Stimulated activated effector memory CD8-positive, alpha-beta T cell treated with anti-CD3 and anti-CD28 coated beads, Interleukin-12 subunit alpha, Interleukin-12 subunit beta, amount 100 ng/mL, for 72 hours (primary cell): ENCODE measurements around the gene GNB1.
"Not testable (repeated sequence)": the region's sequence is repeated elsewhere in the genome, so short reads cannot be mapped to it uniquely, and the experiment has no call there.

Experiments used
- ATAC-seq: fragments of 150-1000 bp; cut with Tn5 transposase; 2 replicates; pipeline ENCODE4 v1.10.0; 2021
- DNase-seq, 2 donors: peaks; one replicate each; pipeline ENCODE4 v3.0.0; 2021 to 2022; ENCODE audit warnings: low spot score in 2 of 2
- H3K27ac Mint-ChIP-seq: one replicate; pipeline ENCODE4 v1.8.0; 2022; ENCODE audit warnings: mild to moderate bottlenecking, mixed read lengths
- H3K36me3 Mint-ChIP-seq: one replicate; pipeline ENCODE4 v1.8.0; 2022; ENCODE audit warnings: mild to moderate bottlenecking, mixed read lengths
- H3K4me1 Mint-ChIP-seq: one replicate; pipeline ENCODE4 v1.8.0; 2022; ENCODE audit warnings: mixed read lengths
- H3K4me3 Mint-ChIP-seq: one replicate; pipeline ENCODE4 v1.8.0; 2022; ENCODE audit warnings: mild to moderate bottlenecking, mixed read lengths
- H3K9me3 Mint-ChIP-seq: one replicate; pipeline ENCODE4 v1.8.0; 2022; ENCODE audit warnings: mixed read lengths

GNB1 gene

GRCh38 chr1:1758059-1758621 lies 132.7 kb downstream of the GNB1 start:
- ATAC-seq (no peak), DNase-seq (no peak)
- Mint-ChIP-seq H3K27ac (peak overlapping the region; percentile 60), H3K9me3 (no peaks in the 10 kb centered on the region), H3K4me3 (no peak overlapping the region), H3K36me3 (peaks cover 86% of the 10 kb centered on the region), H3K4me1 (peaks cover 8% of the 10 kb centered on the region)

DNA sequence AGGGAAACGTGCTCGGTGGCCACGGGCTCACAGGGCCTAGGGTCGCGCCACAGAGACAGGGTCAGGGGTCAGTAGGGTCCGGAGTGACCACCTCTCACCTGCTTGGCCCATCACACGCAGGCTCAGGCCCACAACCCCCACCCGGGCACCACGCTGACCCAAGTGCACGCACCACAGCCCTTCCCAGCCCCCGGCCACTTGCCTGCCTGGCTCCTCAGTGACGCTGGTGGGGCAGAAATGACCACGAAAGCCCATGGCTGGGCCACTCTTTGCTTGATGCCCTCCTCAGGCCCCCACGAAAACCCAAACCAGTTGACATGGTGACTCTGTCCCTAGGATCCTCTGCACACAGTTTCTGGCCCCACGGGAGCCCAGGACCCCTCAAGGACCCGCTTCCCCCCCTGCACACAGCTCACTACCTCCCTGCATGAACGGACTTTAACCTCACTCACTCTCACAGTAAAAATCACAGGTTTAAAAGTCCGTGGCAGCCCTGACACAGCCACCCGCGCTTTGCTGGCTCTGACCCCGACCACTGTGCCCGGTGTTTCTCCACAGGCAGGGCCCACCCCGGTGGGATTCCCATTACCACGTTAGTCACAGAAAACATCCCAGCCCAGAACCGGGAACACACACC lies 133.3 kb downstream of the GNB1 start:
- peak overlapping the region; percentile 60 for H3K27ac Mint-ChIP-seq
- H3K4me1 Mint-ChIP-seq: peaks cover 8% of the 10 kb centered on the region
- H3K4me3 Mint-ChIP-seq: no peak overlapping the region
- H3K36me3 Mint-ChIP-seq: peaks cover 85% of the 10 kb centered on the region
- no peaks in the 10 kb centered on the region for H3K9me3 Mint-ChIP-seq
- DNase-seq (no peak), ATAC-seq (no peak)

- no peak for ATAC-seq
- H3K9me3 Mint-ChIP-seq: no peaks in the 10 kb centered on the region
These were observed 134.0 kb downstream of the GNB1 start for GRCh38 chr1:1756661-1757421.

DNA sequence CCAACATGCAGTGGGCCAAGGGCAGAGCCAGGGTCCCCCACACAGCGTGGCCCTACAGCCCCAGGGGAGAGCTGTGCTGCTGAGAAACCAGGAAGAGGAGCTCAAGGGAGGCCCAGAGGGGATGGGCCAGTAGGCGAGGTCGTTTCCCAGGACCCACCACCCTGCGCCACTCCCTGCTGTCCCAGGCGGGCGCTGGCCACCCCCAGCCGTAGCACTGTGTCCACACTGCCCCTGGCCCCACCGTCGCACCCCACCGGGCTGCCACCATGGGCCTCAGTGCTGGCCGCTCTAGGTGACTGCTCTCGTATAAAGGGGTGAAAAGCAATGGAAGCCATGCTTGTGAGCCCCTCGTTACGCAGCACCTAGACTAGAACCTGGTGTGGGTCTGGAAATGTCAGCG lies 135.0 kb downstream of the GNB1 start:
- Mint-ChIP-seq H3K4me3 (no peak overlapping the region), H3K27ac (no peak overlapping the region), H3K9me3 (no peaks in the 10 kb centered on the region), H3K36me3 (peaks cover 76% of the 10 kb centered on the region), H3K4me1 (peaks cover 8% of the 10 kb centered on the region)
- DNase-seq (no peak), ATAC-seq (no peak)

More at GRCh38 chr1:1756661-1757421, 134.0 kb downstream of the GNB1 start:
- no peak for DNase-seq
- Mint-ChIP-seq H3K4me3 (no peak overlapping the region), H3K36me3 (peaks cover 85% of the 10 kb centered on the region), H3K4me1 (peaks cover 8% of the 10 kb centered on the region), H3K27ac (no peak overlapping the region)

DNA sequence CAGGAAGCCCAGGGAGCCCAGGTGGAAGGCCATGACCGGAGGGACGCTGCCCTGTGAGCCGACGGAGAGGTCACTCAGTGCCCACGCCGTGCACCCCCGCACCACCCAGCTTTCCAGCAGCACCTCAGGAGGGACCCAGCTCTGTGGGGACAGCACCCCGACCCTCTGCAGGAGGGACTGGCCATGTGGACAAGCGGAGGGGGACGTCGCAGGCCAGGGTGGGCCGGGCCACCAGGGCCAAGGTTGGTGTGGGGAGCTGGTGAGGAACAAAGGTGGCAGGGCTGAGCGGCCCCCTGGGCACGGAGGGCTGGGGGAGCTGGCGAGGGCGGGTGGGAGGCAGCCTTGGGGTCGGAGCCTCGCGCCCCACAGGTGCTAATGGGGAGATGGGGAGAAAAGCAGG lies 135.5 kb downstream of the GNB1 start:
- H3K36me3 Mint-ChIP-seq: peaks cover 71% of the 10 kb centered on the region
- ATAC-seq: no peak
- no peak overlapping the region for H3K27ac Mint-ChIP-seq
- H3K9me3 Mint-ChIP-seq: no peaks in the 10 kb centered on the region
- peaks cover 8% of the 10 kb centered on the region for H3K4me1 Mint-ChIP-seq
- H3K4me3 Mint-ChIP-seq: no peak overlapping the region
- DNase-seq: no peak

GRCh38 chr1:1754051-1754815 lies 136.7 kb downstream of the GNB1 start:
- Mint-ChIP-seq H3K9me3 (no peaks in the 10 kb centered on the region), H3K4me3 (no peak overlapping the region), H3K27ac (no peak overlapping the region), H3K36me3 (peaks cover 63% of the 10 kb centered on the region), H3K4me1 (peaks cover 8% of the 10 kb centered on the region)
- no peak for ATAC-seq
- no peak for DNase-seq

- no peak for DNase-seq
- H3K4me1 Mint-ChIP-seq: peaks cover 8% of the 10 kb centered on the region
These were observed 137.3 kb downstream of the GNB1 start for GRCh38 chr1:1753607-1754005.

GRCh38 chr1:1752636-1753606 lies 138.0 kb downstream of the GNB1 start:
- H3K9me3 Mint-ChIP-seq: no peaks in the 10 kb centered on the region
- no peak for DNase-seq
- H3K27ac Mint-ChIP-seq: no peak overlapping the region
- H3K36me3 Mint-ChIP-seq: peaks cover 52% of the 10 kb centered on the region
- peaks cover 3% of the 10 kb centered on the region for H3K4me1 Mint-ChIP-seq
- H3K4me3 Mint-ChIP-seq: no peak overlapping the region
- no peak for ATAC-seq

More at GRCh38 chr1:1753607-1754005, 137.3 kb downstream of the GNB1 start:
- Mint-ChIP-seq H3K36me3 (peaks cover 59% of the 10 kb centered on the region), H3K9me3 (no peaks in the 10 kb centered on the region), H3K27ac (no peak overlapping the region), H3K4me3 (no peak overlapping the region)
- ATAC-seq: no peak

DNA sequence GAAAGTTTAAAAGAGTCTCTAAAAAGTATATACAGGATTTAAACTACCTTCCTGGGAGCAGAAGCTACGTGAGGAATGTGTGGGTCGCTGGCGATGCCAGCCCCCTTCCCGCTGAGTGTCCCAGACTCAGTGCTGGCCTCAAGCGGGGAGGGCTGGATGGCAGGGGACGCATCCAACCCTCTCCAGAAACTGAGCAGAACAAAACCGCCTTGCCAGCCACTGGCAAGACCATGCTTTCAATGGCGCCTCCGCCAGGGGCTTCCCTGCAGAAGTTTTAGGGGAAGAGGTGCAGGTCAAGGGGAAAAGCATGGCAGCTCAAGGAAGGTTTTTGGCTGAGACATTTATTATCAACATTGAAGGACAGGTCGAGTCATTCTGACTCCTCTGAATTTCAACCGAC lies 138.7 kb downstream of the GNB1 start:
- Mint-ChIP-seq H3K9me3 (no peaks in the 10 kb centered on the region), H3K4me3 (no peak overlapping the region), H3K36me3 (peaks cover 45% of the 10 kb centered on the region), H3K27ac (no peak overlapping the region), H3K4me1 (no peaks in the 10 kb centered on the region)
- no peak for DNase-seq
- ATAC-seq: no peak

DNA sequence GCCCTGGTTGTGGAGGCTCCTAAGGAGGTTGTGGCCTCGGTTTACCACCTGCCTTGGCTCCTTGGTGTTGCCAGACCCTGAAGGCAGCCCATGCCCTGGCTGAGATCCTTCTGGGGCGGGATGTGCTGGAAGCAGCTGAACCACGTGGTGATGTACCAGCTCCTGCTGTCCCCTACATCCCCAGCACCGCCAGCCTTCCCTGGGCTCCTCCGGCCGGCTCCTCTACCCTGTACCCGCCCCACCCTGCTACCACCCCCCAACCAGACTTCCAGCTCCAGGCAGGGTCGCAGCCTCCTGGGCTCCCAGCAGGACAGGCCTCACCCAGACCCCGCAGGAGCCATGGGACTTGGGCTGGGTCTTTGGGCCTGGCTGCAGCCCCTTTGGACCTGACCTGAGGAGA lies 140.9 kb downstream of the GNB1 start:
- DNase-seq, H3K27ac Mint-ChIP-seq, H3K9me3 Mint-ChIP-seq, H3K4me3 Mint-ChIP-seq, H3K4me1 Mint-ChIP-seq, ATAC-seq: not testable (repeated sequence)
- peaks cover 25% of the 10 kb centered on the region for H3K36me3 Mint-ChIP-seq

GRCh38 chr1:1748686-1749321 lies 142.1 kb downstream of the GNB1 start:
- Mint-ChIP-seq H3K27ac (no peak overlapping the region), H3K36me3 (peaks cover 17% of the 10 kb centered on the region), H3K4me3 (no peak overlapping the region), H3K9me3 (no peaks in the 10 kb centered on the region), H3K4me1 (no peaks in the 10 kb centered on the region)
- no peak for ATAC-seq
- DNase-seq: no peak

DNA sequence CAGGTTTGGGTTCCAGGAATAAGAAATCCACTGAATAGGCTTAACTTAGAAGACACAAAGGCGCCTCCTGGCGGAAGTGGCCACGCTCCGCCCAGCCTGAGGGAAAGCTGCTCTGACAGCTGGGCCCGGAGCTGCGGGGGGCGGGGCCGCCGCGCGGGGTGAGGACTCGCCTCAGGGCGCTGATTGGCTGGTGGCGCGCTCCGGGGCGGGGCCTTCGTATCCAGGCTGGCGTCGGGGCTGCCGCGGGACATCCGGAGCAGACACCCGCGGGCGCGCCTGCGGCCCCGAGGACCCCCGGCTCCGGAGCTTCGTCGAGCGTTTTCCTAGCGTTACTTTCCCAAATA lies 144.3 kb downstream of the GNB1 start:
- not testable (repeated sequence) for DNase-seq, H3K9me3 Mint-ChIP-seq, H3K36me3 Mint-ChIP-seq, H3K4me1 Mint-ChIP-seq
- peak; percentile 91 for ATAC-seq
- Mint-ChIP-seq H3K27ac (peak overlapping the region; percentile 86), H3K4me3 (peak overlapping the region; percentile 55)

DNA sequence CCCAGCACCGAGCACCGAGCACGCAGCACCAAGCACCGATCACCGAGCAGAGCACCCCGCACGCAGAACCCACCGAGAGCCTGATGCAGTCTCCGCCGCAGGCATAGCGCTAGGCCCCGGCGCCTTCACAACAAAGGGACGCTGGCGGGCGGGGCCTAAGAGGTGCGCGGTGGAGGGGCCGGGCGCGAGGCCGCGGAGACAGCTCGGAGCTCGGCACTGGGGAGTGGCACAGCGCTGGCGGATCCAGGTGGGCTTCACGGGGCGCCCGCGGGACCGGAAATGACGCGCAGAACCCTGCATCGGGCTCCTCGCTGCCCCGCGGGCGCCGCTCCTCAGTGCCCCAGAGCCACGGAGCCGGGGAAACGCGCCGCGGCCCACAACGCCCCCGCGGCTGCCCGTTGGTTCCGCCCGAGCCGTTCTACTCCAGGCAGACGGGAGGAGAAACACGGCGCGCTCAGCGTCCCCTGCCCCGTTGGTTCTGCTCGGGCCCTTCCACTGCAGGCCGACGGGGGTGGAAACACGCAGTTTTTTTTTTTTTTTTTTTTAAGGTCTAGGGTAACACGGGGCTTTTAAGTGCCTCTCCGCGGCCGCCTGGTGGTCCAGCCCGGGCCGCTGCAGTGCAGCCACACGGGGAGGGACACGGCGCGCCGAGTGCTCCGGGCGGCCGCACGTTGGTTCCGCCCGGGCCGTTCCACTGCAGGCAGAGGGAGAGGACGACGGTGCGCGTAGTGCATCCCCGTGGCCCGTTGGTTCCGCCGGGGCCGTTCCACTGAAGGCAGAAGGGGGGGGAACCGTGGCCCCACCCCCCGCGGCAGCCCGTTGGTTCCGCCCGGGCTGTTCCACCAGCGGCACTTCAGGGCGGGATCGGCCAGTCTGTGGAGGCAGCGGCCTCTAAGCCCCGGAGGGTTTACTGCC lies 145.0 kb downstream of the GNB1 start:
- Mint-ChIP-seq H3K27ac (peak overlapping the region; percentile 86), H3K4me3 (peak overlapping the region; percentile 38)
- H3K4me1 Mint-ChIP-seq, H3K9me3 Mint-ChIP-seq, H3K36me3 Mint-ChIP-seq: not testable (repeated sequence)
- ATAC-seq: peak; percentile 87
- DNase-seq: peak; percentile 79 to 96
